DOHH2 (cell line): ENCODE results near the gene RNU1-1.

ENCODE experiments used
- H3F3A ChIP-seq: fragments of 200-600 bp; sonication (generic), shearing (Covaris generic); 2 replicates; pipeline ENCODE4 v1.6.0; 2016; ENCODE audit warnings: antibody characterized with exemption, mild to moderate bottlenecking; ENCODE audit not compliant: control insufficient read depth, insufficient read depth
- H3K27ac ChIP-seq: fragments of 200-600 bp; sonication (generic); 2 replicates; pipeline ENCODE4 v1.5.1; 2014; ENCODE audit warnings: low read depth, mild to moderate bottlenecking, low read length, moderate library complexity
- H3K27me3 ChIP-seq: fragments of 200-600 bp; sonication (generic); 2 replicates; pipeline ENCODE4 v1.6.1; 2014; ENCODE audit warnings: mild to moderate bottlenecking, low read length, mixed read lengths; ENCODE audit not compliant: control insufficient read depth
- H3K36me3 ChIP-seq: fragments of 200-600 bp; sonication (generic); 2 replicates; pipeline ENCODE4 v1.6.1; 2014; ENCODE audit warnings: mild to moderate bottlenecking, low read length, moderate library complexity, mixed read lengths; ENCODE audit not compliant: control insufficient read depth
- H3K4me1 ChIP-seq: fragments of 200-600 bp; sonication (generic); 2 replicates; pipeline ENCODE4 v1.6.1; 2014; ENCODE audit warnings: mild to moderate bottlenecking, low read length, mixed read lengths; ENCODE audit not compliant: control insufficient read depth
- H3K4me2 ChIP-seq: fragments of 200-600 bp; sonication (generic); 2 replicates; pipeline ENCODE4 v1.6.0; 2014; ENCODE audit warnings: mild to moderate bottlenecking, low read length, moderate library complexity
- H3K4me3 ChIP-seq: fragments of 200-600 bp; sonication (generic); 2 replicates; pipeline ENCODE4 v1.5.1; 2014; ENCODE audit warnings: mild to moderate bottlenecking, low read length, mixed read lengths
- H3K79me2 ChIP-seq: fragments of 200-600 bp; sonication (generic); 2 replicates; pipeline ENCODE4 v1.6.1; 2014; ENCODE audit warnings: mild to moderate bottlenecking, low read length, mixed read lengths; ENCODE audit not compliant: control insufficient read depth
- H3K9me2 ChIP-seq: fragments of 200-600 bp; sonication (generic); replicated peaks from 2 replicates; pipeline ENCODE4 v1.6.1; 2014; ENCODE audit warnings: mild to moderate bottlenecking, low read length, mixed read lengths; ENCODE audit not compliant: control insufficient read depth
- H3K9me3 ChIP-seq: fragments of 200-600 bp; sonication (generic); 2 replicates; pipeline ENCODE4 v1.6.1; 2014; ENCODE audit warnings: antibody characterized with exemption, low read length, mixed read lengths; ENCODE audit not compliant: control insufficient read depth, insufficient read depth
- H4K20me1 ChIP-seq: fragments of 200-600 bp; sonication (generic); 2 replicates; pipeline ENCODE4 v1.6.0; 2014; ENCODE audit warnings: low read depth, mild to moderate bottlenecking, antibody characterized with exemption, low read length, moderate library complexity; ENCODE audit not compliant: control insufficient read depth, insufficient read depth
- CTCF ChIP-seq: fragments of 200-600 bp; sonication (generic); IDR thresholded peaks from one replicate; pipeline ENCODE4 v1.5.1; 2014; ENCODE audit warnings: antibody characterized with exemption, mild to moderate bottlenecking, low read depth, low read length; ENCODE audit not compliant: poor library complexity, severe bottlenecking
- EZH2phosphoT487 ChIP-seq: fragments of 200-600 bp; sonication (generic); IDR thresholded peaks from 2 replicates; pipeline ENCODE4 v1.6.1; 2017; ENCODE audit warnings: borderline replicate concordance, mild to moderate bottlenecking, antibody characterized with exemption, low read length, moderate library complexity, mixed read lengths

RNU1-1 gene

GRCh38 chr1:16464917-16465625 lies 49.0 kb downstream of the RNU1-1 start:
- no peak for TF ChIP-seq CTCF
- no peak for TF ChIP-seq EZH2phosphoT487
- H3K9me3 ChIP-seq: no peaks in the 10 kb centered on the region
- no peaks in the 10 kb centered on the region for H3K9me2 ChIP-seq
- peaks cover 20% of the 10 kb centered on the region for H3K36me3 ChIP-seq
- H3K4me3 ChIP-seq: no peak overlapping the region
- H3K79me2 ChIP-seq: no peaks in the 10 kb centered on the region
- no peaks in the 10 kb centered on the region for H3K27me3 ChIP-seq
- no peaks in the 10 kb centered on the region for H3F3A ChIP-seq
- H3K4me2 ChIP-seq: no peak overlapping the region
- H3K4me1 ChIP-seq: no peaks in the 10 kb centered on the region
- no peaks in the 10 kb centered on the region for H4K20me1 ChIP-seq
- H3K27ac ChIP-seq: no peak overlapping the region
